Right hindlimb (tissue), 1 donor: ENCODE data around the gene EIF4G3.
"Not testable (repeated sequence)": the region's sequence is repeated elsewhere in the genome, so short reads cannot be mapped to it uniquely, and the experiment has no call there.

ENCODE experiments used
- DNase-seq: peaks from one replicate; pipeline ENCODE4 v3.0.0-alpha.2; 2018

Gene EIF4G3

GRCh38 chr1:20851791-20852190 is 324.9 kb downstream of the EIF4G3 start:
- not testable (repeated sequence) for DNase-seq

GRCh38 chr1:20850021-20850420 is 326.7 kb downstream of the EIF4G3 start:
- DNase-seq, result no peak

- no peak for DNase-seq
These were observed 327.6 kb downstream of the EIF4G3 start for GRCh38 chr1:20849100-20849499.

- DNase-seq, result no peak
These were observed 328.5 kb downstream of the EIF4G3 start for GRCh38 chr1:20848162-20848561.

- no peak for DNase-seq
These were observed 329.1 kb downstream of the EIF4G3 start for GRCh38 chr1:20847611-20848080.

GRCh38 chr1:20846461-20847374 is 330.0 kb downstream of the EIF4G3 start:
- no peak for DNase-seq

GRCh38 chr1:20840731-20841130 is 336.0 kb downstream of the EIF4G3 start:
- DNase-seq, result no peak

- no peak for DNase-seq
These were observed 339.0 kb downstream of the EIF4G3 start for GRCh38 chr1:20837554-20838192.

- DNase-seq, result no peak
These were observed 340.5 kb downstream of the EIF4G3 start for GRCh38 chr1:20836230-20836629.

GRCh38 chr1:20834780-20835179 is 341.9 kb downstream of the EIF4G3 start:
- no peak for DNase-seq

- no peak for DNase-seq
These were observed 342.5 kb downstream of the EIF4G3 start for GRCh38 chr1:20834192-20834591.

- no peak for DNase-seq
These were observed 346.3 kb downstream of the EIF4G3 start for GRCh38 chr1:20830378-20830777.

GRCh38 chr1:20829946-20830345 is 346.8 kb downstream of the EIF4G3 start:
- DNase-seq, result no peak

- no peak for DNase-seq
These were observed 347.2 kb downstream of the EIF4G3 start for GRCh38 chr1:20829531-20829930.

- DNase-seq, result no peak
These were observed 352.9 kb downstream of the EIF4G3 start for GRCh38 chr1:20823845-20824244.

GRCh38 chr1:20821466-20821865 is 355.2 kb downstream of the EIF4G3 start:
- DNase-seq, result no peak

GRCh38 chr1:20819818-20820217 is 356.9 kb downstream of the EIF4G3 start:
- DNase-seq, result no peak

GRCh38 chr1:20814534-20814871 is 362.2 kb downstream of the EIF4G3 start:
- no peak for DNase-seq

- no peak for DNase-seq
These were observed 364.8 kb downstream of the EIF4G3 start for GRCh38 chr1:20811916-20812315.

- no peak for DNase-seq
These were observed 383.5 kb downstream of the EIF4G3 start for GRCh38 chr1:20793236-20793635.

- peak; percentile 84 for DNase-seq
These were observed 384.5 kb downstream of the EIF4G3 start for GRCh38 chr1:20792196-20792595.

GRCh38 chr1:20790785-20791184 is 385.9 kb downstream of the EIF4G3 start:
- no peak for DNase-seq

- not testable (repeated sequence) for DNase-seq
These were observed 387.1 kb downstream of the EIF4G3 start for GRCh38 chr1:20789598-20789997.
